ENCODE data around the gene EDIL3. TPM values are rescaled to one million over a fixed set of nuclear protein-coding genes. Genes with fewer than 3 reads are reported as not detected.

Gene EDIL3
- total RNA-seq: 442 and 605 TPM in 2 replicates

DNA sequence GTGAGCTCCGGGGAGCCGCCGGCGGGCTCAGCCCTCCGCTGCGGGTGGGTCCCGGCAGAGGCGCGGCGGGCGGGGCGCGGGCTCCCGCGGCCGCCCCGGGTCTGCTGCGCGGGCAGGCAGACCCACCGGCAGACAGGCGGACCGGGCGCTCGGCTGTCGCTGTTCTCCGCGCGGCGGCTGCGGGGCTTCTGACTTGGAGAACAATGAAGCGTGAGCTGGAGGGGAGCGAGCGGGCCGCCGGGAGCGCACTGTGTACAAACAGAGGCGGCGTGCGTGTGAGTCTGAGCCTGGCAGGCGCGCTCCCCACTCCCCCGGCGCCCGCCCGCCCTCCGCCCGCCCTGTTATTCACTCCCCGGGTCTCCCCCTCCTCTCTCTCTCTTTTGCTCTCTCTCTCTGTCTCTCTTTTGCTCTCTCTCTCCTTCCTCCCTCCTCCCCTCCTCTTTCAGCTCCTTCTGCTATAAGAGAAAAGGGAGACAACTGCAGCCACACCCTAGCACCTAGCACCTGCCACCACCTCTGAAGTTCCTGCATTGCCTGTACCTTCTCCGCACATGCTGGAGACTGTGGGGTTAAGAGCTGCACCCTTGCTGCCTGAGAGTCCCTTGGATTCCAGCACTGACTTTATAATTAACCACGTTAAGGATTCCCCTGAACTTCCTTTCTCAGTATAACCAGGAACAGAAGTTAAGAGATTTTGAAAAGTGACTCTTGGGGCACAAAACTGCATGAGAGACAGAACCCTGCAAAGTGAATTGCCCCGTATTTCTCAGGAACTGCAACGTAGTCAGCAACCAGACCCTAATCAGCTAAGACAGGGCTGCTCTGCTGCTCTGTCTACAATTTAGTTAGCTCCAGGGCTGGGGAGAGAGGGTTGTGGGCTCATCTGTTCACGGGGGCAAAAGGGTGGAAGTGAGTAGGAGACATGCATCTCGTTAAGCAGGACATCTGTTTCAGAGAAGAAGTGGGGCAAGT lies at the start of gene EDIL3:
EDIL3 (minus strand) TSS at position 277 of the 972 bp plus-strand sequence. CDS start 506 bp downstream, outside the sequence.

Small RNA genes lying within 50 kb of the gene (small RNA-seq; reads per million reads assigned to genes)
- not detected for gene RNU6-448P

Measured in articular chondrocyte of knee joint (primary cell).